OCI-LY3 (cell line): ENCODE results near the gene CDH20.

Experiments used
- H2AFZ ChIP-seq: fragments of 200-600, 300-600 bp; shearing (Covaris generic); 2 replicates; pipeline ENCODE4 v1.6.0; 2014; ENCODE audit warnings: antibody characterized with exemption, low read depth, low read length
- H3K27ac ChIP-seq: fragments of 200-600, 300-600 bp; sonication (generic); 2 replicates; pipeline ENCODE4 v1.5.1; 2014; ENCODE audit warnings: mild to moderate bottlenecking, low read length, moderate library complexity, mixed read lengths
- H3K27me3 ChIP-seq: fragments of 200-600, 300-600 bp; sonication (generic); 2 replicates; pipeline ENCODE4 v1.6.1; 2014; ENCODE audit warnings: low read depth, low read length, mixed read lengths
- H3K36me3 ChIP-seq: fragments of 200-600, 300-600 bp; sonication (generic); replicated peaks from 2 replicates; pipeline ENCODE3; 2014; ENCODE audit warnings: low read depth, low read length, mixed read lengths
- H3K4me1 ChIP-seq: fragments of 300-600, 200-600 bp; sonication (generic); 2 replicates; pipeline ENCODE4 v1.6.1; 2014; ENCODE audit warnings: low read length, mixed read lengths
- H3K4me2 ChIP-seq: fragments of 200-600, 300-600 bp; sonication (generic); 2 replicates; pipeline ENCODE4 v1.6.1; 2014; ENCODE audit warnings: low read length, mixed read lengths
- H3K4me3 ChIP-seq: fragments of 300-600, 200-600 bp; sonication (generic); 2 replicates; pipeline ENCODE4 v1.5.1; 2014; ENCODE audit warnings: antibody characterized with exemption, mild to moderate bottlenecking, low read length, moderate library complexity
- H3K79me2 ChIP-seq: fragments of 300-600, 200-600 bp; shearing (Covaris generic); 2 replicates; pipeline ENCODE4 v1.6.1; 2014; ENCODE audit warnings: mild to moderate bottlenecking, low read length, mixed read lengths
- H3K9ac ChIP-seq: fragments of 300-600, 200-600 bp; shearing (Covaris generic); 2 replicates; pipeline ENCODE4 v1.6.0; 2014; ENCODE audit warnings: mild to moderate bottlenecking, low read length, moderate library complexity
- H3K9me3 ChIP-seq: fragments of 200-600, 300-600 bp; shearing (Covaris generic); 2 replicates; pipeline ENCODE4 v1.6.1; 2014; ENCODE audit warnings: low read length, mixed read lengths; ENCODE audit not compliant: insufficient read depth
- H4K20me1 ChIP-seq: fragments of 200-600, 300-600 bp; sonication (generic); 2 replicates; pipeline ENCODE4 v1.6.1; 2016; ENCODE audit warnings: low read length, mixed read lengths; ENCODE audit not compliant: insufficient read depth
- EZH2phosphoT487 ChIP-seq: fragments of 200-600 bp; shearing (Covaris generic); IDR thresholded peaks from 2 replicates; pipeline ENCODE4 v1.6.1; 2018; ENCODE audit warnings: antibody characterized with exemption, mixed run types, low read depth
- TF ChIP-seq, protein P1 (sequence below): fragments of 200-600, 300-600 bp; sonication (generic); IDR thresholded peaks from 2 replicates; pipeline ENCODE4 v1.5.1; 2014; ENCODE audit warnings: antibody characterized with exemption, low read length, low read depth

Gene CDH20

DNA sequence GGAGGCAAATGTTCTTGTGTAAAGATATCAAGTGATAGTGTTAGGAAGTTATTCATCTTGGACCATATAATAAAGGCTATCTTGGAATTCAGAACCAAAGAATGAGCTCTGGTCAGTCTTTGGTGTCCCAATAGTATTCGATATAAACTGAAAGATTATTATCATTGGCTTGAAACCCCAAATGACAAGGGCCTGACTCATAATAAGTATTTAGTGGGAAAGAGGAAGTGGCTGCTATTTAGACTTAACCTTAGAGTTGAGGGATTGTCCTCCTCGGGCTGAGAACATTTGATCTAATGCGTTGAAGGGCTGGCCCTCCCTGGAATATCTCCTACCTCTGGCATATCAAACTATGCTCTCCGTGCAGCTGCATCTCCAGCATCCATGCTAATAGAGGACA is 67.5 kb downstream of the CDH20 start:
- H3K9me3 ChIP-seq, result no peaks in the 10 kb centered on the region
- H3K9ac ChIP-seq, result no peak overlapping the region
- H3K27ac ChIP-seq, result no peak overlapping the region
- no peaks in the 10 kb centered on the region for H3K79me2 ChIP-seq
- peak overlapping the region; percentile 46 for H3K4me2 ChIP-seq
- no peak overlapping the region for H3K4me3 ChIP-seq
- no peaks in the 10 kb centered on the region for H3K36me3 ChIP-seq
- TF ChIP-seq, protein P1, sequence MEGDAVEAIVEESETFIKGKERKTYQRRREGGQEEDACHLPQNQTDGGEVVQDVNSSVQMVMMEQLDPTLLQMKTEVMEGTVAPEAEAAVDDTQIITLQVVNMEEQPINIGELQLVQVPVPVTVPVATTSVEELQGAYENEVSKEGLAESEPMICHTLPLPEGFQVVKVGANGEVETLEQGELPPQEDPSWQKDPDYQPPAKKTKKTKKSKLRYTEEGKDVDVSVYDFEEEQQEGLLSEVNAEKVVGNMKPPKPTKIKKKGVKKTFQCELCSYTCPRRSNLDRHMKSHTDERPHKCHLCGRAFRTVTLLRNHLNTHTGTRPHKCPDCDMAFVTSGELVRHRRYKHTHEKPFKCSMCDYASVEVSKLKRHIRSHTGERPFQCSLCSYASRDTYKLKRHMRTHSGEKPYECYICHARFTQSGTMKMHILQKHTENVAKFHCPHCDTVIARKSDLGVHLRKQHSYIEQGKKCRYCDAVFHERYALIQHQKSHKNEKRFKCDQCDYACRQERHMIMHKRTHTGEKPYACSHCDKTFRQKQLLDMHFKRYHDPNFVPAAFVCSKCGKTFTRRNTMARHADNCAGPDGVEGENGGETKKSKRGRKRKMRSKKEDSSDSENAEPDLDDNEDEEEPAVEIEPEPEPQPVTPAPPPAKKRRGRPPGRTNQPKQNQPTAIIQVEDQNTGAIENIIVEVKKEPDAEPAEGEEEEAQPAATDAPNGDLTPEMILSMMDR, result no peak
- no peak for TF ChIP-seq EZH2phosphoT487
- peaks cover 11% of the 10 kb centered on the region for H3K4me1 ChIP-seq
- 0 out of 2 replicates have a peak overlapping the region, but pooled peaks have one; percentile 34 for H2AFZ ChIP-seq
- no peaks in the 10 kb centered on the region for H4K20me1 ChIP-seq
- no peaks in the 10 kb centered on the region for H3K27me3 ChIP-seq

DNA sequence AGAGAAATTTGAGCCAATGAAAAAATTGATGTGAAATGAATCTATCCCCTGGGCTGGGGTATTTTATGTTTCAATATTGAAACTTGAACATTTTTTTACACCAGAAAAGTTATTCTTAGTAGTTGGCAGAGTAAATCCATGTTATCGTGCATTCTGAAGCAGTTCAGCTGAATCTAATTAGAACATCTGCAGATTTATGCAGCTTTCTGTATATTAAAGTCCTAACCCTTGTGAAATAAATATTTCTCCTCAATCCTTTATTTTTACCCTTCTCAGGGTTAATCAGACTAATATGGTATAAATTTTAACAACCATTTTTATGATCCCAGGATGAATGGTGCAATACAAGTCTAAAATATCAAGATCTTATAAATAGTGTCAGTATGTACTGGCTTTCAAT is 69.5 kb downstream of the CDH20 start:
- H3K4me3 ChIP-seq, result no peak overlapping the region
- no peaks in the 10 kb centered on the region for H3K27me3 ChIP-seq
- TF ChIP-seq, protein P1, result no peak
- TF ChIP-seq EZH2phosphoT487, result no peak
- H3K36me3 ChIP-seq, result no peaks in the 10 kb centered on the region
- H4K20me1 ChIP-seq, result no peaks in the 10 kb centered on the region
- H3K4me1 ChIP-seq, result peaks cover 11% of the 10 kb centered on the region
- no peaks in the 10 kb centered on the region for H3K9me3 ChIP-seq
- H3K79me2 ChIP-seq, result no peaks in the 10 kb centered on the region
- H2AFZ ChIP-seq, result no peak overlapping the region
- H3K9ac ChIP-seq, result no peak overlapping the region
- no peak overlapping the region for H3K27ac ChIP-seq
- no peak overlapping the region for H3K4me2 ChIP-seq

DNA sequence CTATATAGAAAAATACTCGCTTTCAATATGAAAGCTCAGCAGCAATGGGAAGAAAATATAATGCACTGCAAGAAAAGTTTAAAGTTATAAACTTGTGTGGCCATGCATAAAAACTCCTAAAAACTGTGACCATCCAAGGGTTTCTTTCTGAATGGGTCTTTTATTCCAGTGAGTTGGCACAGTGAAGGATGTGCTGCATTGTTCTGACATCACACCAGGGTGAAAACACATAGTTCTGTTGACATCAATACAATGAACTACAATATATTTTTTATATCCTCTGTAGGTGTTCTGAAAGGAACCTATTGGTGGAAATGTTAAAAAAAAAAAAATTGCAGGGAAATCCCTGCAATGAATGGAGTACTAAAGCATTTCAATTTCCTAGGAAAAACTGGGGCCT is 80.2 kb downstream of the CDH20 start:
- Histone ChIP-seq H3K9ac (no peak overlapping the region), H3K4me1 (no peaks in the 10 kb centered on the region), H3K27ac (no peak overlapping the region), H3K9me3 (no peaks in the 10 kb centered on the region), H3K79me2 (no peaks in the 10 kb centered on the region), H2AFZ (no peak overlapping the region), H3K4me3 (no peak overlapping the region), H3K27me3 (no peaks in the 10 kb centered on the region), H3K4me2 (no peak overlapping the region), H4K20me1 (no peaks in the 10 kb centered on the region), H3K36me3 (no peaks in the 10 kb centered on the region)
- no peak for TF ChIP-seq EZH2phosphoT487
- TF ChIP-seq, protein P1, result no peak

- no peak overlapping the region for H3K4me3 ChIP-seq
- no peak overlapping the region for H3K9ac ChIP-seq
- no peak overlapping the region for H2AFZ ChIP-seq
- H4K20me1 ChIP-seq, result no peaks in the 10 kb centered on the region
- H3K27ac ChIP-seq, result no peak overlapping the region
- H3K36me3 ChIP-seq, result no peaks in the 10 kb centered on the region
- H3K79me2 ChIP-seq, result no peaks in the 10 kb centered on the region
- H3K9me3 ChIP-seq, result no peaks in the 10 kb centered on the region
- H3K4me2 ChIP-seq, result no peak overlapping the region
- H3K4me1 ChIP-seq, result no peaks in the 10 kb centered on the region
- no peaks in the 10 kb centered on the region for H3K27me3 ChIP-seq
- TF ChIP-seq EZH2phosphoT487, result no peak
- TF ChIP-seq, protein P1, result no peak
These were observed 80.9 kb downstream of the CDH20 start for GRCh38 chr18:61414086-61414485.
